HG02571 (cell line): Measurements from ENCODE around the gene NRG3.
"Not testable (repeated sequence)": the region's sequence is repeated elsewhere in the genome, so short reads cannot be mapped to it uniquely, and the experiment has no call there.

Experiments
- ATAC-seq: cut with Tn5 transposase; IDR thresholded peaks from one replicate; pipeline ENCODE4 v1.9.1; 2021; ENCODE audit warnings: mild to moderate bottlenecking, moderate library complexity; ENCODE audit not compliant: unreplicated experiment

Gene NRG3

DNA sequence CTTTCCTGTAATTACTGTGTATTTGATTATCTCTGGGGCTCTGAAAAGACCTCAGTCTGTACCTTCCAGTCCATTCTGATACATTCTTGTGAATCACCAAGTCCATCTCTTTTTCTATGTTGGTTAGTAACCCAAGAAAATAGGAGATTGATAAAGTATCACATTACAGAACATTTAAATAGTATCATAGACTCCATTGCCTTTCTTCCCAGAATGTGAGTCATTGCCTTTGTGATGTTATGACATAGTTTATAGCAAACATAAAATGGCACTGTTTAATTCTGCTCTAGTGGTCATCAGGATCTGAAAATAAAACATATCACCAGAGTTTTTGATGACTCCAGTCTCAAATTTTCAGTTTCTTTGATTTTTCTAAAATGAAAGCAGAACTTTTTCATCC is 78.4 kb downstream of the NRG3 start:
- no peak for ATAC-seq

DNA sequence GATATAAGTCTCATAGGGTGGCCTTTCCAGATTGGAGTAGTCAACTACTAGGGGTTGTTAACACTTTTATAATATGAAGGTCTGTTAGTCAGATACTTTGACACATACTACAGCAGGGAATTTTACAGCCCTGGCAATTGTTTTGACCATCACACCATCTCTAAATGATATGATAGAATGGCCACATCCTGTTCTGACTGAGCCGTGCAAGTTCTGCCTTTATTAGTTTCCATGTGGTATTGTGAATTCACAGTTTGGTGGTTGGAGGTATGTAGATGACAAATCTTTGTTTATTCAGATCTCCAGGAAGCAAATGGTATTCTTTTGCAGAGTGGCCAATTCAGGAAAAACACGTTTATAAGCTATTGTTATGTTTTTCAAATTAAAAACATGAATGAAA is 83.0 kb downstream of the NRG3 start:
- ATAC-seq: no peak

DNA sequence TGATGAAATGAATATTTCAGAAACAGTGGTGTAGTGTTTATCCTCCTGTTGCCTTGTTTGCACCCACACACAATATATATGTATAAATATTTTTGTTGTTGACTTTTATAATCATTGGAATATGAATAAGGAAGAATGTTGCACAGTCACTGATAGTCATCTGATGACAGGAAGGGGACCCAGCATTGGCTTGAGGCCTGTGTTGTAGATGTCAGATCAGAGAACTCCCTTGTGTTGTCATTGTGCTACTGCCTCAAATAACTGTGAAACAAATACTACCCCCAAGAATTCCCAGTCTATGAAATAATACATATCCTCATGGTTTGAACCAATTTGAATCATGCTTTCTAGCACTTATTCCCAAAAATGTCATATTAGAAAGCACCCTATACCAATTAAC is 84.0 kb downstream of the NRG3 start:
- no peak for ATAC-seq

DNA sequence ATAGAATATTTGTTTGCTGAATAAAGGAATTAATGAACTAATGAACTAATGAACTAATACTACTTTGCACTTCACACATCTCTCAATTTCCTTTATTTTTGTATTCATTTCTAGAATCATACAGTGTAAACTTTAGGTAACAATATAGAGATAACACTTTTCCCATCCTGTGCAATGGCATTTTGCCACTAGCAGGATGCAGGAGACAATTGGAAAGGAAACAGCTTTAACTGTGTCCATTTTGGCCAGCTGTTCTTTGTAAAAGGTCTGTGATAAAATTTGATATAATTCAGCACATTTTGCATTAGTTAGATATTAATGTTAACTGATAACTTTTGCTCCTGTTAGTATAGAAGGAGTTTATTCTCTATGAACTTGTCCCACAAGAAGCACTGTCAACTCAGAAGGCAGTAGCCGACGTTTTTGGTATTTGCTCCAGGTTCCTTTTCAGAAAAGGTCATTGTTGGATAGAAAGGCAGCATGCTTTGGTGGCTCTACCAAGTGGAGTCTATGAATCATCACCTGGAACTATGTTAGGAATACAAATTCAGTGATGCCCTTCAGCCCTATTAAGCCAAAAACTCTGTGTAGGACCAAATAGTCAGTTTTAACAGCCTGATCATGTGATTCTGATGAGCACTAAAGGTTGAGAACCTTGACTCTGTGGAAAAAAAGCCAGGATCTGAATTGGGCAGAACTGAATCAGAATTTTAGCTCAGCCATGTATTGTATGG is 86.6 kb downstream of the NRG3 start:
- no peak for ATAC-seq

DNA sequence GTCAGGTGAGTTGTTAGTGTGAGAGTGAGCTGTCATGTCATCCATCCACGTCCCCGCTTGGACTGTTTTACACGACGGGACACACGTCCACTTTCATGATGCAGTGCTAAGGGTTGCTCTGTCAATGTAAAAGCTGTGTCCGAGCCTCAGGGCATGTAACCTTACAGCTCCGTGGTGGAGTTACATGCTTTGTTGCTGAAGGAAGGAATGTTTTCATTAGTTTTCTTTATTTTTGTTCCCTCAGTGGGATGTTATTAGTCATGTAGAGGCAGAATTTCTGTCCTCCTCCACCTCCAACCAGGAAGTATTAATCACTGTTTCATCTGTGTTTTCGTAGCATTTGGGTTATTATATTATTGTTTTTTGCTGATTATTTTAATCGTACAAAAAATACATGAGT is 88.6 kb downstream of the NRG3 start:
- ATAC-seq: no peak

DNA sequence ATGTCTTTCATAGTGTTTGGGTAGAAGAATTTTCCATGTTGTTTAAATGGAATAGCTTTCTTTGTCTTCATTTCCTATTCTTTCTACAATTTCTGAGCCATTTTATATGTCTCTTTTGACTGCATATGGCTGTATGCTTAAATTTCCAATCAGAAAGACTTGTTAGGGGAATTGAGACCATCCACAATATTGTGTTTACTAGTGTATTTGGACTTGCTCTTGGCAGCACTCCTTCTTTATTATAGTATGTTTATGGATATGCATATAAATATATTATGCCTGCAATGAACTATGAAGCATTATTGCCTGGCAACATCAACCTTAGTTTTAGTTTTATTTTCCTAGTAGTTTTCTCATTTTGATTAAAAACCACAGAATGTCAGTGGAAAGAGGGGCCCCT is 92.7 kb downstream of the NRG3 start:
- no peak for ATAC-seq

DNA sequence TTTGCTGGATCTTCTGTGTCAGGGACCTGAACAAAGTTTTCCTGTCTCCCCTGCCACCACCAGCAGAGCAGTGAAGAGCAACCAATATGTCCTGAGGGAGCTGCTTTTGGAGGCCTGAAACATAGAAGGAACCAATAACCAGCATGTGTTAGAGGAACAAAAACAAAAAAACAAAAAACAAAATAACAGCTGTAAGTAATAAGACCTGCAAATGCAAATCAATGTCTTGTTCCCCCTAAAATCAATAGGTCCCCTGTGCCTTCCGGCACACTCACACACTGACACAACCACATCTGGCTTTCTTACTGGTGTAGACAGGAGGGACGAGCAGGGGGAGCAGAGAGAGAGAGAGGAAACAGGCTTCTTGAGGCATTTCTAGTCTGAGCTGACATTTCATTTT is 94.1 kb downstream of the NRG3 start:
- ATAC-seq: no peak

DNA sequence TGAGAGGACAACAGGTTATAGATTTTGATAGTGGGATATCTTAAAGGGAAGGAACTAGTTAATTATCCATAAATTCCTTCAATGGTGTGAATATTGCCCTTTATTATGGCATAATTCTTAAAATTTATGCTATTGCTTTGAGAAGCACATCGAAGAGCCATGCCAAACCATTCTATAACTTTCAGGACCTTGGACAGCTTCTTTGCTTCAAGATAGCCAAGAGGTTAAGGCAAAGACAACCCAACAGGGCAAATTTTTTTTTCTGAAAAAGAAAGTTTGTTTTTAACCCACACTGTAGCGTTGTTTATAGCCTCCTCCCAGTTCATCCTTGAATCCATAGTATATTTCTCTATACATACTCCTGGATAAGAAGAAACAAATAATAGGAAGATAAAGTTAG is 103.2 kb downstream of the NRG3 start:
- no peak for ATAC-seq

DNA sequence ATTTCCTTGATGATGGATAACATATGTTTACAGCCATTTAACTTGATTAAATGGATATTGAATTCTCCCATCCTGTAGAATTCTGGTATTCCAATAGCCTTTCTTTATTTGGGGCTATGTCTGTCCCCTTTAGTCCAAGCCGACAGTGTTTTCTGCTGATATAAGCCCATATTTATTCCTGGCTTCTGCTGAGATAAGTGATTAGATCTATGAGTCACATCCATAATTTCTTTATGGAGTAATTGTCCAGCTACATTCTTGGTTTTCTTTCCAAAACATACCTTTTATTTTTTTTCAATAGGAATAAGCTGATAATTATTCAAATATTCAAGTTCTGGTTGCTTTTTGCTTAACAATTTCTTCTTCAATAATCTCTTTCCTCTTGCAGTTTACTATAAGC is 106.7 kb downstream of the NRG3 start:
- ATAC-seq: no peak

DNA sequence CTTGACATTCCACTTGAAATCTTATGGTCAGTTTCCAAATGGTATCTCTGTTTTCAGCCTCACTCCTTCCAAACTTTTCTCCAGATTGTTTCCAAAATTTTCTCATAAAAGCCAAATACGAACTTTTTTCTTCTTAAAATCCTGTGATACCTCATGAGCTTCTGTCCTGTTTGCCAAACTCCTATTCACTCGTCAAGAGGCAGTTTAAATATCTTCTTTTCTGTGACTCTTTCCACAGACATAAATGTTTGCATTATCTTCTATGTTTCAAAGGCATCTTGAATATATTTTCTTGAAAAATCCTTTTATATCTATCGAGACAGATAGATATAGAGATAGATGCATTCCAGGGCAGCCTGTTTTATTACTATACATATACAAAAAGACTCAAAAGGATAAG is 109.4 kb downstream of the NRG3 start:
- ATAC-seq: no peak

DNA sequence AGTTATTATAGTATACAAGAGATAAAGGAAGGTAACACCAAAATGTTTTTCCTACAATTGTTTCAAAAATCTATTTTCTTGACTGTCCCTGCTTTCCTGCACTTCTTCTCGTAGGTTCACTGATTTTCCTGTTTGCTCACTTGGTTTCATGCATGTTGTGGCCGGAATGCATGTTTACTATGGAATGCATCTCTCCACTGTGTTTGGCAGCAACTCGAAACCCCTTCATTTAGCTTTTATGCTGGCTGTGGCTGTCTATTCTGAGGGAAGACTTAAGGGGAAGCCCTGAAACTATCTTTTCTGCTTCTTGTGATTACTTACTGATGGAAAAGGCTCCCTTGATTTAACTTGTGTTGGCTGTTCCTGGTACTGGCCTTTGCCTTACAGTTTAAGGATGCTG is 120.3 kb downstream of the NRG3 start:
- no peak for ATAC-seq

DNA sequence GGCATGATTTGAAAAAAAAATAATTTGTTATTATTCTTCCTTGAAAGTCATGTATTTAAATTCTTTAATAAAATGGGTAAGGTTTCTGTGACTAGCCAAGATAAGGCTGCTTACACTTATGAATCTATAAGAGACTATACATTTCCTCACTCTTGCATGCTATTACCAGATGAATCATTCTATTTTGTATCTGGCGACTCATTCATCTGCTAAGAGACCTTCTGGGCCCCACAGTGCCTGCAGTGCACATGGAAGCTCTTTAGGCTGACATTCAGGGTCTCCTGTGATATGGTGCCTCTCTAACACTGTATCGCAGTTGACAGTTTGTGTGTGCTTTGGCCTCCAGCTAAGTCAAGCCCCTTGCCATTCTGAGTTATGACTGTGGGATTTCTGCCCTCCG is 121.9 kb downstream of the NRG3 start:
- ATAC-seq: no peak

DNA sequence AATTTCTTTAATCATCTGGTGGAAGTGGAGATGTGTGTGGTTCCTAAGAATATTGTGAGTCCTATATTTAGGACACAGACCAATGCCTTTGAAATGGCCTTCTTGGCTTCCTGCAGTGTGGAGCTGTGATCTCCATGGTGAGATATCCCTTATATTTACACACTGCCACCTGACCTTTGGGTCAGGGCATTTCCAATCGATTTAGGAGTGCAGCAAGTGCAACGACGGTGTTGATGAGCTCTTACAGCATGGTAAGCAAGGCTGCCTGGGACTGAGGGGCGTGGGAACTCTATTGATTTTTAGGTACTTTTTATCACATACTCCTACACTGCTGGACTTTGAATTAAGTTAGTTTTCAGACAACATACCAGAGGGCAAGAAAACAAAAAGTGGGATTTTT is 146.0 kb downstream of the NRG3 start:
- ATAC-seq: no peak

DNA sequence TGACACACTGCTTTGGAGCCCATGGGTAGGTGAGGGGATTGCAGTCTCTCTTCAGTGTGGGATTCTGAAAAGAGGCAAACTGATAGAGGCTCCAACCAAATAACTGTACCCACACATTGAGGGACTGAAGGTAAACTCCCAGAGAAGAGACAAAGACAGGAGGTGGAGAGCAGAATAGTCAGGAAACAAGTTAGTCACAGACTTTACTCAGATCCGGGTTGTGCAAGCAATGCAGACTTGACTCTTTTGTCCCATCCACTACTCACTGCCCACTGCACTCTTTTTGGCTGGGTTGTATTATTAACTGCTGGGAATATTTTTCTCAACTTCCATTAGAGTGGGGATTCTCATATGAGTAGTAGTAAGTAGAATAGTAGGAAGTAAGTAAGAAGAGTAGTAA is 152.7 kb downstream of the NRG3 start:
- no peak for ATAC-seq

DNA sequence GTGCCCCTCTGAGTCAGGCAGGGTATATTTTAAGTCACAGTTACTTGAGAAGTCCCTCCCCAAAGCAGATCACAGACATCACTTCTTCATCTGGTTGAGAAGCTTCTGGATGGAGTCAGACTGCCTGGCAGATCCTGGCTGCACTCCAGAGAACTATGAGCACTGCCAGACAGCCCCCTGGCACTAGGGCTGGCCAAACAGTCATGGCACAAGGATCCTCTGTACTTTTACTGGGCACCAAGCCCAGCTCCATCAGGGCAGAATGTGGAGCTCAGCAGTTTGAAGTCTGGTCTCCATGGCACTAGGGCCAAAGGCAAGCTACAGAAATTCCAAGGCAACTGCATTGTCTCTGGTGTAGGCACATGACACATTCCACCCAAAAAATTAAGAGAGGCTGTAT is 162.1 kb downstream of the NRG3 start:
- no peak for ATAC-seq

DNA sequence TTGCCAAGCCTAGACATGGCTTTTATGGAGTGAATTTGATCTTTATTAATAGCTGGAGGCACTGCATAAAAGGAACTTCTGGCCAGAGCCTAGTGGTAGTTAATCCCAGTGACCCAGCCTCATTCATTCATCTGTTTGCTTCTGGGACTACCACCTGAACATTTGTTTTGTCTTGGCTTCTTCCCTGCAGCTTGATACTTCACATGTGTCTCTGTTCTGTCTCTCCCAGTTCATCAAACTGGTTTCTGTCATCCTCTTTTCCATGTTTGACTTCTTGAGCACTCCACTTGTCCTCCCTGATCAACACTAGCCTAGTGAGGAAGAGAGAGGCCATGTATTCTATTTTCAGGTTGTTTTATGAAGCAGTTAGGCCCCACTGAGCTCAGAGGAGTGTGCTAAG is 163.6 kb downstream of the NRG3 start:
- ATAC-seq: no peak

DNA sequence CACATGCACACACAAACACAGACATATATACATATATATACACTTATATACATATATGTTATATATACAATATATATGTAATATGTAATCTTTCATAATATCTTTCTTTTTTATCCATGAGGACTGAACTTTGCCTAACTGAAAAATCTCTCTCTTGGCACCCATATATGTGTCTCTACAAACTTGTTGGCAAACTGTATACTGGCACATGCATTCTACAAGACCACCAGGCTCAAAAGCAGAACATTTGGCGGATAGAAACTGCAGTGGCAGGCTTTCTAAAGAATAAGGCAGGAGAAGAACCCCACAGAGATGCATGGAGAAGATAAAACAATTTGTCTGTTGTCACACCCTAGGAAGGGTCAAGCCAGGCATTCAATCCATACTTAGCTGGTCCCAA is 165.3 kb downstream of the NRG3 start:
- no peak for ATAC-seq

DNA sequence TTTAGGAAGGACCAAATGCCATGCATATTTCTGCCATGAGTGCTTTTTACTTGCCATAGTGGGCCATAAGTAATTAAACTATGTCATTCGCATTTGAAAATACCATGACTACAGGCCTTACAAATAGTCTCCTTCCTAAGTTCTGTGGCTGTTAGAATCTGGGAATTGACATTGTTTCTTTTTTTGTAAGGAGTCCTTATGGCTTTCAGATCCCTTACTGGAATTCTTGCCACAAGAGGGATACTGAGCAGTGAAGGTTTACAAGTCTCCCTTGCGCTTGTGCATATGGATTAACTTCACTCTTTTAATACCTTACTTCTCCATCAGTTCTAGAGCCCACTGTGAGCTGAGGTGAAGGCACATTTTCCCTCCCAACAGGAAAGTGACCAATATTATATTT is 166.0 kb downstream of the NRG3 start:
- ATAC-seq: no peak

DNA sequence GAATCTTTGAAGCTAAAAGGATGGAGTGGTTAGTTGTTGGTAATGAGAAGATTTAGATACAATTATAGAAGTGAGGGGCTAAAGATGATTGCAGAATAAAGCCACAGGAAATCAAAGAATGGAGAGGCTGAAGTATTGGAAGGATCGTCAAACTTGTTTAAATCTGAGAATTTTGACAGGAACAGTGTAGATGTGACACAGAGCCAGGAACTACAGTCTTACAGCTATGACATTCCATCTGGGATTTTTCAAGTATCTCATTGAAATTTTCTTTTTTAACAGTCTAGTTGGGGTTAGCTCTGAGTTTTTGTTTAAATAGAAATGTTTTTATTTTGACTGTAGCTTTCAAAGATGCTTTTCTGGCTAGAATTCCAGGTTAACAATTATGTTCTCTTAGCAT is 181.4 kb downstream of the NRG3 start:
- ATAC-seq: no peak

DNA sequence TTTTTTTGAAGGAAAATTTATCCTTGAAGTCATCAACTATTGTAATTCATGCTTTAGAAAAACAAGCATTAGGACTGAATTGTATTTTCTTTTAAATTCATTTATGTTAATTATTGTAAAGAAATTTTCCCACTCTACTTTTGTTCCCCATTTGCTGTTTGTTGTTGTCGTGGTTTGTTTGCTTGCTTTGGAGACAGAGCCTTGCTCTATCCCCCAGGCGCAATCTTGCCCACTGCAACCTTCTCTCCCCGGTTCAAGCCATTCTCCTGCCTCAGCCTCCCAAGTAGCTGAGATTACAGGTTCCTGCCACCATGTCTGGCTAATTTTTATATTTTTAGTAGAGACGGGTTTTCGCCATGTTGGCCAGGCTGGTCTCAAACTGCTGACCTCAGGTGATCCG is 192.2 kb downstream of the NRG3 start:
- not testable (repeated sequence) for ATAC-seq

DNA sequence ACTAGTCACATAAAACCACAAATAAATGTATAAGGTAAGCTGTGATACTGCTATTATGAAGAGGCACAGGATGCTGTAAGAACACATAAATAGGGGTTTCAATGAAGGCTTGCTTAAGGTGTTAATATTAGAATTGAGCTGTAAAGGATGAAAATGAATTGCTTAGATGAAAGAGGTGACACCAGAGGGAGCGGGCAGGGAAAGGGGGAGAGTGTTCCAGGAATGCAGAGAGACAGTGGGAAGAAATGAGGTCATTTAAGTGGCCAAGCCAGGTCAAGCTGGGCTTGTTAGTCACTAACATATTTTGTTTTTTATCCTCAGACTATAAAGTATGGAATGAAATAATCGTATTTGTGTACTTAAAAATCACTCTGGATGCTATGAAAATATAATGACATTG is 193.5 kb downstream of the NRG3 start:
- no peak for ATAC-seq

DNA sequence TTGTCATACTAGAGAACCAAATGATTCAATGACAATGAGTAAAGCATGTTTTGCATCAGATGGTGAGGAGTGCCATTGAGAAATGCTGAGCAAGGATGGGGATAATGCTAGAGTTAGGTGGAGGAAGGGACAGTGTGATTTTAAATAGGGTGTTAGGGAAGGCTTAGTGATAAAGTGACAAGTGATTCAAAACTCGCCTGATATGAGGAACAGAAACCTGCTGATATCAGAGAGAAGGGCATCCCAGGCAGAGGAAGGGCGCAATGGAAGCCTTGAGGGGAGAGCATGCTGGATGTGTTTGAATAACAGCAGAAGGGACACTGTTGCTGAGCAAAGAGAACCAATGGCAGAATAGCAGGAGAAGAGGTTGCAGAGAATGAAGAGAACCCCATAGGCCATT is 196.2 kb downstream of the NRG3 start:
- no peak for ATAC-seq

DNA sequence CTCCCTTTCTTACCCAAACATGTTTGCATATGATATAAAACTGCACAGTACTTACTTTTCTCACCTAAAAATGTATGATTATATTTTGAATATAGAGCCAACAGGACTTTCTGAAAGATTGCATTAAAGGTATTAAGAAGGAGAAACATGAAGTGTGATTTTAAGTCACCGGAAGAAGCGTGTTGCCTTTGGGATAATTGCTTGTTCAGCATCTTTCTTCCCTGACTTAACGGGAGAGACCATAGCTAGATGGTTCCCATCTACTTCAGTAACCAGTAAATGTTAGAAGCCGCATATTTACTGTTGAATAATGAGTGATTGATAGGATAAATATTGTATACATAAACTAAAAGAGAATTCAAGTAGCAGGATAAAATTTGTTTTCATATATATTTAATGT is 197.1 kb downstream of the NRG3 start:
- no peak for ATAC-seq

DNA sequence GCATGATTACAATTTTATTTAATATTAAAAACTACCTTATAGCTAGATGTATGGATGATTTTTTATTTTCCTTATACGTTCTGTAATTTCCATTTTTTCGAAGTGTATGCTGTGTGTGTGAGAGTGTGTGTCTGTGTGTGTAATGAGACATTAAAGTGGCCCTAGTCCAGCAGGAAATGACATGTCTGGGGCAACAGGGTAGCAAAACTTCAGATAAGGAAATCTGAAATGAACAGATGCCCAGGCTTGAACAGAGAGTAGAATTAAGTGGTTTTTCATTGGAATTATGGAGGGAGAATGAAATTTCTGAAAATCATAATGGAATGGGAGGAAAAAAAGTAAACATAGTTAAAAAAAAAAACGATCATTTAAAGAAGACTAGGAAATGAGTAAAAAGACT is 200.6 kb downstream of the NRG3 start:
- no peak for ATAC-seq
